OCI-LY1 (cell line): ENCODE measurements around the gene ERP44.

Experiments used
- EZH2 ChIP-seq: fragments of 200-600 bp; sonication (generic), shearing (Covaris generic); IDR thresholded peaks from 2 replicates; pipeline ENCODE4 v1.8.0; 2017; ENCODE audit warnings: borderline replicate concordance, mixed run types, mild to moderate bottlenecking, antibody characterized with exemption, low read length, moderate library complexity, mixed read lengths
- TF ChIP-seq, protein P1 (sequence below): fragments of 200-600 bp; sonication (generic), shearing (Covaris generic); IDR thresholded peaks from 2 replicates; pipeline ENCODE4 v1.5.1; 2017; ENCODE audit warnings: mild to moderate bottlenecking, antibody characterized with exemption, low read length, moderate library complexity, mixed read lengths

DNA sequence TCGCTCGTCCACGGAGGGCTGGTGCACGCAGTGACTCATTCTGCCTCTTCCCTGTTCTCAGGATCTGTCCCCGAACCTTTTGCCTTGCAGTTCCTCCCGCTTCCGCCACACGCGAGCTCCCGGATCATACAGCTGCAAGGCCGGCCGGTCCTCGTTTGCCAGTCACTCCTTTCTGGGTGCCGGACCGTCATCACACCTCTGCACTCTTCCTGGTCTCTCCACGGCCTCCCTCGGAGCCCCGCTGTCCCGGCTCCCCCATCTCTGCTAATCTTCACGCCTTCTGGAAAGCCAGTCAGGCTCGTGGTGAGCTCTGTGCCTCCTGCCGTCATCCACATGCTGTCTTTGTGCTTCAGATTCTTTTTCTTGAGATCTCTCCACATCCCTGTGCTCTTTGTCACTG is 100.5 kb downstream of the ERP44 start:
- TF ChIP-seq, protein P1, sequence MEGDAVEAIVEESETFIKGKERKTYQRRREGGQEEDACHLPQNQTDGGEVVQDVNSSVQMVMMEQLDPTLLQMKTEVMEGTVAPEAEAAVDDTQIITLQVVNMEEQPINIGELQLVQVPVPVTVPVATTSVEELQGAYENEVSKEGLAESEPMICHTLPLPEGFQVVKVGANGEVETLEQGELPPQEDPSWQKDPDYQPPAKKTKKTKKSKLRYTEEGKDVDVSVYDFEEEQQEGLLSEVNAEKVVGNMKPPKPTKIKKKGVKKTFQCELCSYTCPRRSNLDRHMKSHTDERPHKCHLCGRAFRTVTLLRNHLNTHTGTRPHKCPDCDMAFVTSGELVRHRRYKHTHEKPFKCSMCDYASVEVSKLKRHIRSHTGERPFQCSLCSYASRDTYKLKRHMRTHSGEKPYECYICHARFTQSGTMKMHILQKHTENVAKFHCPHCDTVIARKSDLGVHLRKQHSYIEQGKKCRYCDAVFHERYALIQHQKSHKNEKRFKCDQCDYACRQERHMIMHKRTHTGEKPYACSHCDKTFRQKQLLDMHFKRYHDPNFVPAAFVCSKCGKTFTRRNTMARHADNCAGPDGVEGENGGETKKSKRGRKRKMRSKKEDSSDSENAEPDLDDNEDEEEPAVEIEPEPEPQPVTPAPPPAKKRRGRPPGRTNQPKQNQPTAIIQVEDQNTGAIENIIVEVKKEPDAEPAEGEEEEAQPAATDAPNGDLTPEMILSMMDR = no peak
- no peak for TF ChIP-seq EZH2
